HG03103 (cell line): ENCODE data around the gene EYA2.

Source experiments
- ATAC-seq: cut with Tn5 transposase; IDR thresholded peaks from one replicate; pipeline ENCODE4 v1.9.1; 2021; ENCODE audit warnings: low read depth; ENCODE audit not compliant: unreplicated experiment

EYA2 gene

GRCh38 chr20:47029845-47030244 is 135.2 kb downstream of the EYA2 start:
- ATAC-seq: no peak

GRCh38 chr20:47030271-47030810 is 135.7 kb downstream of the EYA2 start:
- ATAC-seq: no peak

- no peak for ATAC-seq
These were observed 136.4 kb downstream of the EYA2 start for GRCh38 chr20:47031004-47031403.

GRCh38 chr20:47031821-47032220 is 137.2 kb downstream of the EYA2 start:
- ATAC-seq: no peak

- no peak for ATAC-seq
These were observed 138.4 kb downstream of the EYA2 start for GRCh38 chr20:47032933-47033578.

- ATAC-seq: no peak
These were observed 139.0 kb downstream of the EYA2 start for GRCh38 chr20:47033665-47034064.

GRCh38 chr20:47035026-47035590 is 140.5 kb downstream of the EYA2 start:
- ATAC-seq: no peak

- no peak for ATAC-seq
These were observed 141.6 kb downstream of the EYA2 start for GRCh38 chr20:47036091-47036870.

GRCh38 chr20:47038566-47039560 is 144.2 kb downstream of the EYA2 start:
- no peak for ATAC-seq

- no peak for ATAC-seq
These were observed 146.0 kb downstream of the EYA2 start for GRCh38 chr20:47040506-47041125.

- no peak for ATAC-seq
These were observed 146.8 kb downstream of the EYA2 start for GRCh38 chr20:47041396-47041899.

GRCh38 chr20:47042464-47042863 is 147.8 kb downstream of the EYA2 start:
- ATAC-seq: no peak

GRCh38 chr20:47043086-47043485 is 148.4 kb downstream of the EYA2 start:
- ATAC-seq: no peak

- no peak for ATAC-seq
These were observed 150.3 kb downstream of the EYA2 start for GRCh38 chr20:47044938-47045337.

- no peak for ATAC-seq
These were observed 153.4 kb downstream of the EYA2 start for GRCh38 chr20:47048054-47048453.

GRCh38 chr20:47049771-47050170 is 155.1 kb downstream of the EYA2 start:
- ATAC-seq: no peak

- ATAC-seq: no peak
These were observed 156.4 kb downstream of the EYA2 start for GRCh38 chr20:47050996-47051395.

- no peak for ATAC-seq
These were observed 157.4 kb downstream of the EYA2 start for GRCh38 chr20:47051936-47052526.

- ATAC-seq: no peak
These were observed 159.9 kb downstream of the EYA2 start for GRCh38 chr20:47054506-47054905.
